B cell (primary cell): Measurements from ENCODE around the gene MAP6.

ENCODE experiments used
- EZH2 ChIP-seq: IDR thresholded peaks from 2 replicates; pipeline ENCODE4 v1.6.1; 2012; ENCODE audit warnings: borderline replicate concordance, low read depth, mild to moderate bottlenecking, moderate library complexity, low read length; ENCODE audit not compliant: insufficient read depth, poor library complexity, severe bottlenecking
- TF ChIP-seq, protein P1 (sequence below): fragments of 200-600 bp; IDR thresholded peaks from one replicate; pipeline ENCODE4 v1.8.0; 2022; ENCODE audit warnings: antibody characterized with exemption, mild to moderate bottlenecking

DNA sequence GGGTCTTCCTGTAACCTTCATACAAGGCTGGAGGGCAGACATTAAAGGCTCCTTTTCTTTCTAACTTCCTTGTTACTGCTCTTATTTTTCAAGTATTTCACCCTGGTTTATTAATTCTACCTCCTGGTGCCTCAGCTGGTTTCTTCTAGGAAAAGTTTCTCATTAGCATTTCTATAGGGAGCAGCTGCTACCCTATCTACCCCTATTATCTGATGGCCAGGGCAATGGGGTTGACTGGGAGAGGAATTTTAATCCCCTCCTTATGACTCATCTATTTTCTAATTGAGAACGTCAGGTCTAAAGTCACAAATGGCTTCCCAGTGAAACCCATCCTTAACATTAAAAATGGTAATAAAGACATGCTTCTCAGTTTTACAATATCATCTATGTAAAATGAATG, 5.0 kb downstream of the MAP6 start:
- TF ChIP-seq, protein P1, sequence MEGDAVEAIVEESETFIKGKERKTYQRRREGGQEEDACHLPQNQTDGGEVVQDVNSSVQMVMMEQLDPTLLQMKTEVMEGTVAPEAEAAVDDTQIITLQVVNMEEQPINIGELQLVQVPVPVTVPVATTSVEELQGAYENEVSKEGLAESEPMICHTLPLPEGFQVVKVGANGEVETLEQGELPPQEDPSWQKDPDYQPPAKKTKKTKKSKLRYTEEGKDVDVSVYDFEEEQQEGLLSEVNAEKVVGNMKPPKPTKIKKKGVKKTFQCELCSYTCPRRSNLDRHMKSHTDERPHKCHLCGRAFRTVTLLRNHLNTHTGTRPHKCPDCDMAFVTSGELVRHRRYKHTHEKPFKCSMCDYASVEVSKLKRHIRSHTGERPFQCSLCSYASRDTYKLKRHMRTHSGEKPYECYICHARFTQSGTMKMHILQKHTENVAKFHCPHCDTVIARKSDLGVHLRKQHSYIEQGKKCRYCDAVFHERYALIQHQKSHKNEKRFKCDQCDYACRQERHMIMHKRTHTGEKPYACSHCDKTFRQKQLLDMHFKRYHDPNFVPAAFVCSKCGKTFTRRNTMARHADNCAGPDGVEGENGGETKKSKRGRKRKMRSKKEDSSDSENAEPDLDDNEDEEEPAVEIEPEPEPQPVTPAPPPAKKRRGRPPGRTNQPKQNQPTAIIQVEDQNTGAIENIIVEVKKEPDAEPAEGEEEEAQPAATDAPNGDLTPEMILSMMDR: no peak
- no peak for TF ChIP-seq EZH2
